ENCODE results near the gene ENG.

DNA sequence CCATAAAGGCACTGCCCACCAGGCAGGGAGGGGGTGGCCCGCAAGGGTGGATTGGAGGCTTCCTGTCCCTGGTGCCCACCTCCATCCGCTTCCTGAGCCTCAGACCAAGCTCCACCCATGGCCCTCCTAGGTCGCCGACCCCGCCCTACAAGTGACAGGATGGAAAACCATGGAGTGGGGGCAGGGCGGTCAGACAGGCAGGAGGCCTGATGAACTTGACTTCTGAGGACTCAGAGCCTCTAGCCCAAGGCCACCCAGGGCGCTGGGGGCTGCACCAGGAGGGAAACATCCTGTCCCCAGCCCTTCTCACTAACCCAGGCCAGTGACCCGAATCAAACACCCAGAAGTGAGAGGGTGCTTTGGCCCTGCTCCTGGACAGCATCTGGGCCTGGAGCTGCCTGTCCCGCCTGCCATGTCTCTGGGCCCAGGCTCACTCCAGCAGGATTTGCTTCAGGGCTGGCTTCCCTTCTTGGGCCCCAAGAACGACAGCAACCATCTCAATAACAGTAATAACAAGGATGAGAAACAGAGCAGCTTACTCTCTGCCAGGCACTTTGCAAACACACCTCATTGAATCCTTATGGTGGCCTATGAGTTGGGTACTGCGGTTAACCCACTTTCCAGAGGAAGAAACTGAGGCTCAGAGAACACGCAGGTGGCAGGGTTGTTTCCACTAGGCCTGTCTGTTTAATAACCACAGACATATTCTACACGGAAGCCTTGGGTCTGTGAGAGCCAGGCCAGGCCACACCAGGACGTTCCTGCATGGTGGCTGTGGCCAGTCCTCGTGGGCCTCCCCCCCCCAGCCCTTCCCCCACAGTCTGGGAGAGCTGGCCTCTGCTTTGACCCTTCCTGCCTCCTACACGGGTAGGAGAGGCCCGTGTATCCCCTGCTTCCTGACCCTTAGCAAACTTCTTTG is 49.4 kb upstream of the ENG start:
- TF ChIP-seq, protein P1, sequence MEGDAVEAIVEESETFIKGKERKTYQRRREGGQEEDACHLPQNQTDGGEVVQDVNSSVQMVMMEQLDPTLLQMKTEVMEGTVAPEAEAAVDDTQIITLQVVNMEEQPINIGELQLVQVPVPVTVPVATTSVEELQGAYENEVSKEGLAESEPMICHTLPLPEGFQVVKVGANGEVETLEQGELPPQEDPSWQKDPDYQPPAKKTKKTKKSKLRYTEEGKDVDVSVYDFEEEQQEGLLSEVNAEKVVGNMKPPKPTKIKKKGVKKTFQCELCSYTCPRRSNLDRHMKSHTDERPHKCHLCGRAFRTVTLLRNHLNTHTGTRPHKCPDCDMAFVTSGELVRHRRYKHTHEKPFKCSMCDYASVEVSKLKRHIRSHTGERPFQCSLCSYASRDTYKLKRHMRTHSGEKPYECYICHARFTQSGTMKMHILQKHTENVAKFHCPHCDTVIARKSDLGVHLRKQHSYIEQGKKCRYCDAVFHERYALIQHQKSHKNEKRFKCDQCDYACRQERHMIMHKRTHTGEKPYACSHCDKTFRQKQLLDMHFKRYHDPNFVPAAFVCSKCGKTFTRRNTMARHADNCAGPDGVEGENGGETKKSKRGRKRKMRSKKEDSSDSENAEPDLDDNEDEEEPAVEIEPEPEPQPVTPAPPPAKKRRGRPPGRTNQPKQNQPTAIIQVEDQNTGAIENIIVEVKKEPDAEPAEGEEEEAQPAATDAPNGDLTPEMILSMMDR (IDR thresholded peaks at IDR 0.05) = no peak
- no peak for TF ChIP-seq POLR2A (IDR thresholded peaks at IDR 0.05)
